ENCODE data around the gene UNC13A. TPM values are rescaled to one million over a fixed set of nuclear protein-coding genes. Genes with fewer than 3 reads are reported as not detected.
A peak's percentile ranks its signal among the peaks of the same experiment; 100 is the strongest.

UNC13A gene
- polyA plus RNA-seq, 3 donors: 0.16 to 0.26 (median 0.21) TPM

DNA sequence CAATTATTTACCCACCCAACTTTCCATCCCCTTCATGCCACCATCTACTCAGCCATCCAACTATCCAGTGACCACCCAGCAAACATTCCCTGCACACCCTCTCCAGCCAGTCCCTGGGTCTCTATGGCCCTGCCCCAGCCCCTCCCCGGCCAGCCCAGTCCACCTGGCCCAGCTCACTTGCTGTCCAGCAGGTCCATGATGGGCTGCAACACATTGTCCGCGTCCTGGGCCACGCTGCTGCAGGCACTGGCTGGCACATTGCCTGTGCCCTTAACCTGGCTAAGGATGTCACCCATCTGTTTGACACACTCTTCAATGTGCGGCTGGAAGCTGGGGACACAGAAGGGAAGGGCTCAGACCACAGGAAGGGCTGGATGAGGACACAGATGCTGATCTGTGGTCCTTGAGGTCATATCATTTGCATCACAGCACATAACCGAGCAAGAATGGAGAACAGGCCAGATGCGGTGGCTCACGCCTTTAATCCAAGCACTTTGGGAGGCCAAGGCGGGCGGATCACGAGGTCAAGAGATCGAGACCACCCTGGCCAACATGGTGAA lies 61.6 kb downstream of the UNC13A start:
- DNase-seq: no peak

DNA sequence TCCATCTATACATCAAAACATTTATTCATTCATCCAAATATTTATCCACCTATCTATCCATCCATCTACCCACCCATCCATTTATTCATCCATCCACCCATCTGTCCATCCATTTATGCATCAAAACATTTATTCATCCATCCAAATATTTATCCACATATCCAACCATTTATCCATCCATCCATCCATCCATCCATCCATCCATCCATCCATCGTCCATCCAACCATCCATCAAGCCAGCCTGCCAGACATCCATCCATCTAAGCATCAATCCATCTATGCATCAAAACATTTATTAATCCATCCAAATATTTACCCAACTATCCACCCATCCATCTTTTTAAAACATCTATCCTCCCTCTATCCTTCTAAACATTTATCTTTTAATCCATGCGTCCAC lies 62.2 kb downstream of the UNC13A start:
- DNase-seq: no peak

DNA sequence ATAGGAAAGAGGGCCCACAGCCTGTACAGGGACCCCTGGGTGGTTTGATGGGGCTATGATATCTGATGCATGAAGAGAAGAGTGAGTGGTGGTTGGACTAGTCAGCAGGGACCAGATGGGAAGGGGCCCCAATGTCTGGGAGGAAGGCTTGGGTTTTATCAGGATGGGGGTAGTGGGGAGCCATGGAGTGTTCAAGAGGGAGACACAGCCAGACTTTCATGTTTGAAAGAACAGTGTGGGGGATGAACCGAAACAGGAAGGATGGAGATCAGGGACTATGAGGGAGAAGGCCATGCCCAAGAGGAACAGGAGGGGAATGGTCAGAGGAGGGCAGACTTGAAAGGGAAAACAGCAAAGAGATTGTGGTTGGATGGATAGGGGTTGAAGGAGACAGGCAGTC lies 63.1 kb downstream of the UNC13A start:
- no peak for DNase-seq

DNA sequence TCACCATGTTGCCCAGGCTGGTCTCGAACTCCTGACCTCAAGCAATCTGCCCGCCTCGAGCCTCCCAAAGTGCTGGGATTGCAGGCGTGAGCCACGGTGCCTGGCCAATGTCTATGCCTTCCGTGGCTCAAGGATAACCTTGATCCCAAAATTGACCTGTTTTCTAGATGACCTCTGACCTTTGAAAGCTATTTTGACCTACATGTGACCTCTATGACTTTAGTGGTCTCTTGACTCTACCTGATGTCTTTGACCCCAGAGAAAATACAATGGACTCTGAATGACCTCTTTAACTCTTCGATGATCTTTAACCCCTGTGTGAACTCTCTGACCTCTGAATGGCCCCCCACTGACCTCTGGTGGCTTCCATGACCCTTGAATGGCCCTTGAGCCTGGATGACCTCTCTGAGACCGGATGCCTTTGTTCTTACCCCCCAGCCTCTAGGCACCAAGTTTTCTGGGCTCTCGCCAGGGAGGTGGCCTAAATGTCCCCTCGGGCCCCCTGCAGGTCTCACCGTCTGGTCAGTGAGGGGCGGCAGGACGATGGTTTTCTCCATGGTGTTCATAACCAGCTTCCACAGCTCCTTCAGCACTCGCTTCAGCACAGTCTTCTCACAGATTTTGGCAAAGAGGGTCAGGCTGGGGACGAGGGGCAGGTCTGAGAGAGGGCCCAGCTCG lies 63.7 kb downstream of the UNC13A start:
- no peak for DNase-seq

DNA sequence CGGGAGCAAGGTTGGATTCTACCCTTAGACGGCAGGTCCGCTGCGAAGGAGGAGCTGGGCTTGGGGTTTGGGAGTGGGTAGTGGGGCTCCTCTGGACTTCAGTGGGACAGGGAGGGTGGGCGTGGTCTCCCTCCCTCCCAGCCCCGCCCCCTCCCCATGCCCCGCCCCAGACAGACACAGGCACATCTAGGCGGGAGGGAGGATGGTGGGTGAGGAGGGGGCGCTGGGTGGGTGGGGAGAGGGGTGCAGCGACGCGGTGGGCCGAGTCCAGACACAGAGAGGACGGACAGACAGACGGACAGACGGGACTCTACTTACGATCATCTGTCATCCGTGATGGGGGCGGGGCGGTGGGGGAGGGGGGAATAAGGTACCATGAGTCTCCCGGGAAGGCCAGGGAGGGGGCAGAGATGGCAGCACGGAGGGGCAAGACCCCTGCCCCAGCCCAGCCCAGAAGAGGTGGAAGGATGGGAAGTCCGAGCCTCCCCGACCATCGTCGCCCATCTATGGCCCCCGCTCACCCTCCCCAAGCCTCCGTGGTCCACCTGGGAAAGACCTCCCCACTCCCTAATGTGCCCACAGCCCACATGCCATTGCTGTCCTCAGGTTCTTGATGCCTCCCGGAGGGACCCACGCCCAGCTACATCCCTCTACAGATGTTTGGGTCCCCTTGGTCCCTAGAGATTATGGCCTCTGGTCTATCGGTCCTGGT lies 64.8 kb downstream of the UNC13A start:
- no peak for DNase-seq

DNA sequence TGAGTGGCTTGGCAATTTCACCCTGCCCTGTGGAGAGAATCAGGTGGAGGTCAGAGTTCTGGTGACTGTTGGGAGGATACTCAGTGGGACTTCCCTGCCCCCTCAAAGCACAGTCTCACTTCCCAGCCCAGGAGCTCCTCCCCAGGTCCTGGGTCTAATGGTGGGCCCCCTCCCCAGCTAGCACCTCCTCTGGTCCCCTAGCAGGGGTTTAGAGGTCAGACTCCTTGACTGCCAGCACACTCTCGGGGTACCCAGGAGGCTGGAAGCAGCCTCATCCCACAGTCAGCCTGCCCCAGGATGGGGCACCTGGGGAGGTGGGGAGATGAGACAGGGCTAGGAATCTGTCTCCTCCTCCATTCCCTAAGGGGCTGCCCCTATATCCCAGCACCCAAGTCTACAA lies 67.5 kb downstream of the UNC13A start:
- no peak for DNase-seq

DNA sequence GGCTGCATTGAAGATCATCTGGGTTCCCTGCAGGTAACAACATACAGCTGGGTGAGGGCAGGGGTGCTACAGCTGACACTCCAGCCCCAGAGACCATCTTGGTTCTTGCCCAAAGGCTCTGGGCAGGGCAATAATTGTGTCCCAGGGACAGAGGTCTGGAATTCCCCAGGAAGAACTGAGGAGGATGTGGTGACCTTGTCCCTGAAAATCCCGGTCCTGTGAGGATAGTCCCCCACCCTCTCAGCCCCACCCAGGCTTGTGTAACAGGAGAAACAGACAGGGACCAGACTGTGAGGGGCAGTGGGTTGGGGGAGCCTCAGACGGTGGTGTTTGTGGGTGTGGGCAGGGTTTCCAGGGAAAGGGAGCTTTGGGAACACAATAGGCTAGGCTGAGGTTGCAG lies 69.2 kb downstream of the UNC13A start:
- no peak for DNase-seq

DNA sequence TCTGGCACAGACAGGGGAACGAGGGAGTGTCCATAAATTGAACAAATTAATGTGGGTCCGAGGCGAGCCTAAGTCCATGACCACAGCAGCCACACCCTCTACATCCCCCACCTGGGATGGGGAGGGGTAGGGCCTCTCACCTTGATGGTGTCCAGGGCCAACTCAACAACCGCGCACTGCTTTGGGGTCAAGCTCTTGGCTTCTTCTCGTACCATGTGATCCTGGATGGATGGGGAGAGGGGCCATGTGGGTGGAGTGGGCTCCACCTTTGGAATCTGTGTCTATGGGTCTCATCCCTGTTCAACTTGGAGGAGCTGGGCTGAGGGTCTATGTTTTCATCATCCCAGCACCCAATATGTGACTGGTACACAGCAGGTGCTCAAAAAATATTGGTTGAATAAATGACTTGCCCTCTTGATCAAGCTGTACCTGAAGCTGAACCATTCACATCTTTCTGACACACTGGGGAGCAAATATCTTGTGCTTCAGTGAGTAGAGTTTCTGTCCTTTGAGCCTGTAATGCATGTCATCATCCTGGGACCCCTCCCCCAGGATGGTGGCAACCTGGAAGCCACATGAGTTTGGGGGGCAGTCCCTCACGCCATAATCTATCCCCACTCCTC lies 69.8 kb downstream of the UNC13A start:
- no peak for DNase-seq

DNA sequence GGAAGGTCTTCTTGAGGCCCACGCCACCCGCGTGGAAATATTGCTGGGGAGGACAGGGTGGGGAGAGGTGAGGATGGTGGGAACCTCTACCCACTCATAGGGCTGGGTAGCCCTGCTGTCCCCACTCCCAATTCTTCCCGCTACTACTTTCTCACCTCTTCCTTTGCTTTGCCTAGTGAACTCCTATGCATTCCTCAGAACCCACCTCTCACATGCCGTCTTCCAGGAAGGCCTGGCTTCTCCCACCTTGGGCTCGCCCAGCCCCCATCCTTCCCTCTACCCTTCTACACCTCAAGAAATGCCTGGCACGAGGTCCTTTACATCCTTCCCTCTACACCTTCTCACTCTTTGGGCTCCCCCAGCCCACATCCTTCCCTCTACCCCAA lies 70.4 kb downstream of the UNC13A start:
- DNase-seq: no peak

DNA sequence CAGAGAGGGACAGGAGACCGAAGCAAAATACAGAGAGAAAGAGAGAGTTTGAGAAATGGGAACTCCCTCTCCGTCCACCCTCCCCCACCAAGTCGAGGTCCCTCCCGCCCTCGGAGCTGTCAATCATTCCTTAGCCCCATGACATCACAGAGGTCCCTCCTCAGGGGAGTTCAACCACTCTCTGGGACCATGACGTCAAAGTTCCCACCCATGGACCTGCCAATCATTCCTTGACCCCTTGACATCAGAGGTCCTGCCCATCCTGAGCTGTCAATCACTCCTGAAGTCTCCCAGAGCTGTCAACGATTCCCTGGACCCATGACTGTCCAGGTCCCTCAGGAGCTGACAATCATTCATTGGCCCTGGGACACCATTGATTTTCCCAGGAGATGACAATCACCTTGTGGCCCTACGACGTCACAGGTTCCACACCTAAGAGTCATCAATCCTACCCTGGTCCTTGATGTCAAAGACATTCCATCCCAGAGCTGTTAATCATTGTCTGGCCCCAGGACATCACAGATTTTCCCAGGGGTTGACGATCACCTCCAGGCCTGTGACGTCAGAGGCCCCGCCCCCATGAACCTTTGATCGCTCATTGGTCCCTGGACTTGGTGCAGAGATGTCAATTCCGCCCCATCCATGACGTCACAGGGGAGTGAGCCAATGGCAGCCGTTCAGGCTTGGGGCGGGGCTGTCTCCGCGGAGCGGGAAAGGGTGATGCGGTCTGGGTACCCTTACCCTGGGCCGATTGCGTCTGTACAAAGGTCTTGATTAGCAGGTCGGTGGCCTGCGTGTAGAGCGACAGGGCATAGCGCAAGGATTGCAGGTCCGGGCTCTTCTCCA lies 71.0 kb downstream of the UNC13A start:
- no peak for DNase-seq

DNA sequence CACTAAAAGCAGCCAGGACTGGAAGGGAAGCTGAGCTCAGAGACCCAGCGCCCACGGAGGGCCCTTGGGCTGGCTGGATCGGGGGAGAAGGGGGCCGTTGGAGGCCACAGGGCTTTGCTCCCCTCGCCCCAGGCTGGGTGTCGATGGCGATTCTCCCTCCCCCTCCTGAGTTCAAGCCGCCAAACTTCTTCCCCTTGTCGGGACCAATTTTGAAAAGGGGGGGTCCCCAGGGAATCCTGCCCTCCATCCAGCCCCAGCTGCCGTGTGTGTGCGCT lies 71.5 kb downstream of the UNC13A start:
- no peak for DNase-seq

DNA sequence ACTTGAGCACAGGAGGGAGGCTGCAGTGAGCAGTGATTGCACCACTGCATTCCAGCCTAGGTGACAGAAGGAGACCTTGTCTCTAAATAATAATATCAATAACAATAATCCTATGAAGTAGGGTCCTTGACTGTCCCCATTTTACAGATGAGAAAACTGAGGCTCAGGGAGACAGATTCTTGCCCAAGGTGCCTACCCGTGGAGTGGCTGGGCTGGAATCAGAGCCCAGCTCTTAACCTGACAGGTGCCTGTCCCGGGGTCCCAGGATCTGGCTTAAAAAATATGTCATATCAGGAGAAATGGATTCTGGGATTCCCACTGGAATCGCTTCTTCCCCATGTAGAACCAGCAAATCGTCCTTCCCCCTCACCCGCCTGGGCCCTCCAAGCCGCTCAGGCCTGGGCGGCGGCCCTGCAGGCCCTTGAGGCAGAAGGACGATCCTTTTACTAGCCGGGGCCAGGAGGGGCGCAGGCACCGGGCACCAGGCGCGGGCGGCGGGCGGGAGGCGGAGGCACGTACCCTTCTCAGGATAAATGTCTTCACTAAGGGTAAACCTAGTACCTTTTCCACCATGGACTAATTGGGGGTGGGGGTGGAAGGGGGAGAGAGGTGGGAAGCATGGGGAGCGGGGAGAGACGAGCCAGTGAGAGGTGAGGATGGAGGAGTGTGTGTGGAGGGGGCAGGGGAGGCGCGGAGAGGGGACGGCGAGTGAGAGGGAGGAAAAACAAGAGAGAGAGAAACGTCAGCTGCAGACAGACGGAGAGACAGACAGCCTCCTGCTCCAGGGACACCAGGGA lies 72.1 kb downstream of the UNC13A start:
- DNase-seq: no peak

DNA sequence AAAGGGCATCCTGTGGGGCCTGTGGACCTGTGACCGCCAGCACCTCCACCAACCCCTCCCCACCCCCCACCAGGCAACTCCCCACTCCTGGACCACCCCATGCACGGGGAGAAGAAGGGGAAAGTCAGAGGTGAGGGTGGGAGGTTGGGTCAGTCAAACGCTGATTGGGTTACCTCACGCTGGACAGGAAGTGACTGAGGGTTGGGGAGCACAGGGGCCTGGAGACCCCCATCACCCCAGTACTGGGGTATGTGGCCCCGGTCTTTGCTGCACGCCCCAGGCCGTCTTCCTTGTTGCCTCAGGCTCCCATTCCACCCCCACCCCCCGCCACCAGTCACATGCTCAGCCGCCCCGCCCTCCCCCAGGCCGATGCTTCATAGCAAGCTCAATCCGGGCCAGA lies 73.7 kb downstream of the UNC13A start:
- DNase-seq: no peak

DNA sequence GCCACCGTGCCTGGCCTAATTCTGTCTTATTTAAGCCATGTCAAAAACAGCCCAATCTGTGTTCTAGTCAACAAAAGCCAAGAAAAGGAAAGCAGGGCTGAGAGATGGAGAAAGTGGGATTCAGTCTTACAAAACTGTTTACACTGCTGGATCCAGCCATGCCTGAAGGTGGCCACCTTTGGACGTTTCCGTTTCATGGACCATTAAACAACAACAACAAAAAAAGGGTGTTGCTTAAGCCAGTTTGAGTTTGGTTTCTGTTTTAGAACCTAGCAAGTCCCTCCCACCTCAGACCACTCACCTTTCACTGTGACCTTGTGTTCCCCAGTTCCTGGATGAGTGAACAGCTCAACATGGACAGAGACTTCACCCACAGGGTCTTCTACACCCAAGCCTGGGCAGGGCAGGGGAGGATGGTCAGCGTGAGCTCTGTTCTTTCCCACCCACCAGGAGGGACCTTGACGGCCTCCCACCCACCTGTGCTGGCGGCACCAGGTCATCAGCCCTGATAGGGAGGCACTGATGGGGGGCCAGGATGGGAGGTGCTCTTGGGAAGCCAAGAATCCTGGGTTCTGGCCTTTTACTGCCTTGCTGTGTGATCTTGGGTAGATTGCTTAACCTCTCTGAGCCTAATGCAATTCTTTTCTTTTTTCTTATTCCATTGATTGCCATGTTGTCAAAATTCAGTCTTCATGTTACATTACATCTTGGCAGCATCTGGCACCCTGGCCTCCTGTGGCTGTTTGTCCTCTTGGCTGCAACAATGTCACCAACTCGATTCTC lies 76.5 kb downstream of the UNC13A start:
- peak; percentile 52 for DNase-seq

DNA sequence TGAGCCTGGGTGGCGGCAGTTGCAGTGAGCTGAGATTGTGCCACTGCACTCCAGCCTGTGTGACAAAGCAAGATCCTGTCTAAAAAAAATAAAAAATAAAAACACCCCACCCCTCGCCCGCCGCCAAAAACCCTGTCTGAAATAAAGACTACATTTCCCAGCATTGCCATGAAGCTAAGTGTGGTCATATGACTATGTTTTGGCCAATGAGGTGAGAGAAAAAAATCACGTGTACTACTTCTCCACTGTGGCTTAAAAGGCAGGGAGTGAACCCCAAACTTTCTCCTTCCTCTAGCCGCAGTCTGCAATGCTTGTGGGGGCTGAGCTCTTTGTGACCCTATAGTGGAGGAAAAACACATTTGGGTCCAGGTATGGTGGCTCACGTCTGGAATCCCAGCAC lies 77.8 kb downstream of the UNC13A start:
- DNase-seq: no peak

DNA sequence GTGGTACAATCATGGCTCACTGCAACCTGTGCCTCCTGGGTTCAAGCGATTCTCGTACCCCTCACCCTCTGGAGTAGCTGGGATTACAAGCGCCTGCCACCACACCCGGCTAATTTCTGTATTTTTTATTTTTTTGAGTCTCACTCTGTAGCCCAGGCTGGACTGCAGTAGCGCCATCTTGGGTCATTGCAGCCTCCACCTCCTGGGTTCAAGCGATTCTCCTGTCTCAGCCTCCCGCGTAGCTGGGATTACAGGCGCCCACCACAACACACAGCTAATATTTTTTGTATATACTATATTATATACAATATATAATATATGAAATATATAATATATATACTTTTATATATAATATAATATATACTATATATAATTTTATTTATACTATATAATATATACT lies 80.2 kb downstream of the UNC13A start:
- DNase-seq: no peak

DNA sequence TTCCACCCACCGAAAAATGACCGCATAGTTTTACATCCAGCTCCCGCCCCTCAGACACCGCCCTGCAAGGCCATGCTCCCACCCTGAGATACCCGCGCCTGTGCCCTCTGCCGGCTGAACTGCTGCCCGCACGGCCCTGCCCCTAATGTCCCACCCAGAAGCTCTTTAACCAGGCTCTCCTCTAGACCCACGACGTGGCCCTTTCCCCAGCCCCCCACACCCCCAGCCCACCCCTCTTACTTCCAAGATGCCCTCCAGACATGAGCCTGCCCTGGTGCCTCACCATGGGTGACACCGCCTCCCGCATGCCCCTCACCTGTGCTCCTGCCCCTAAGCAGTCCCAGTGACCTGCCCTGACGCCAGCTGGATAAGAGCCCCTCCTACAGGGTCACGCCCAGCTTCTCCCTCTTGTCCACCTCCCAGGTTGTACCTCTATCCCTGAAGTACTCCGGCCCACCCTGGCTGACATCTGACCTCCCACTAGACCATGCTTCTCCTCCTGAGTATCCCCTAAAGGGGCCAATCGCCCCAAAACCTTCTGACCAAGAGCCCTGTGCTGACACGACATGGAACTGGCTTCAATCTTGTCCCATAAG lies 81.5 kb downstream of the UNC13A start:
- DNase-seq: no peak

DNA sequence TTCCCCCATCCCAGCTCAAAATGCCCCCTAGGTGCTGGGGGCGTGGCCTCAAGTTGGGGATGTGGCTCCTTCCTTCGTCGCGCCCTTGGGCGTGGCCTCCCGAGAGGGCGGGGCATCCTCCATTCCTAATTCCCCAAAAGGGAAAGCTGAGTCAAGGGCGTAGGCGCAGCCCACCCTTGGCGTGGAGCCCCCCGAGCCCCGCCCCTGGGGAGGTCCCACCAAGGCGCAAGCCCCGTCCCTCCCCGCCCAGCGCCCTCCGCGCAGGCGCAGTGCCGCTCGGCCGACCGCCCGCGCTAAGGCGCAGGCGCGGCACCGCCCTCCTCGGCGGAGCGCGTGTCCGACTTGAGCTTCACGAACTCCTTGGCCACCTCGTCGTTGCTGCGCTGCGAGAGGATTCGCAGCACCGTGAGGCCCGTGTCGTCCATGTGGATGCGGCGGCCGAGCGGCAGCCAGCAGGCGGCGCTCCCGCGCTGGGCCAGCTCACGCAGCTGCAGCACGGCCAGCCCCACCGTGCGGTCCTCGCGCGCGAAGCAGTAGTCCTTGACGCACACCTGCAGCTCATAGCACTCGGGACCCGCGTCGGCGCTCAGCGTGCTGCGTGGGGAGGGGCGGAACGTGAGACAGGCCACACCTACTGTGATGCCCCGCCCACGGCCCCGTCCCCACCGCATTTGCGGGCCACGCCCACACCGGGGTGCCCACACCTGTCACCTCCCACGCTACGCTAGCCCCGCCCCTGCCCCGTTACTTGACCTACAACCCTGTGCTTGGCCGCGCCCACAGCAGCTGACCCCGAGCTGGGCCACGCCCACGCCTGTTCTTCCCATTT lies 82.2 kb downstream of the UNC13A start:
- peak; percentile 81 for DNase-seq

DNA sequence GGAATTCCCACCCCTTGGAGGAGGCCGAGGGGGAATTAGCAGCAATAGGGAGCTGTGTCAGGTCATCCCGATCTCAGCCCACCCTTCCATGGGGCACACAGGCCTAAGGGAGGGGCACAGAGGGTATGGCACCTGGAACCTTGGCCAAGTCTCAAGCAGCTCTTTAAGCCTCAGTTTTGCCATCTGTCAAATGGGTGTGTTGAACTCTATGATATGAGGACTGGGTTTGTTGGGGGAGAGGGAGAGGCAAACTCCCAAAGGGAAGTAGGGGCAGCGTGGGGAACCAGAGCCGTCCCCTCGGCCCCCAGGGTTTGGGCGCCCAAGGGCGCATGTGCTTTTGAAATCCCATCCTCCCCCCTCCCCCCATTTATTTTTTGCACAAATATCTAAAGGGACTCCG lies 83.0 kb downstream of the UNC13A start:
- no peak for DNase-seq

Data from renal pelvis (tissue), 4 donors.